SK-N-SH treated with all-trans-retinoic acid at 6 μM for 48 hours (cell line): ENCODE measurements around the gene COL15A1.

Experiments used
- ATAC-seq: fragments of 200-7000 bp; cut with Tn5 transposase; 3 replicates; pipeline ENCODE4 v1.9.1; 2020; ENCODE audit warnings: mild to moderate bottlenecking, moderate library complexity
- ARNTL ChIP-seq: fragments of 450-650 bp; formaldehyde crosslinking; IDR thresholded peaks from 2 replicates; pipeline ENCODE4 v1.5.0; 2020; ENCODE audit warnings: low read depth, mild to moderate bottlenecking, moderate library complexity, borderline replicate concordance
- BACH2 ChIP-seq: fragments of 250-450 bp; sonication (Bioruptor Pico); IDR thresholded peaks from 2 replicates; pipeline ENCODE4 v1.9.0; 2021; ENCODE audit warnings: mild to moderate bottlenecking, borderline replicate concordance
- CREB5 ChIP-seq: fragments of 250-450 bp; sonication (Bioruptor Pico); IDR thresholded peaks from 2 replicates; pipeline ENCODE4 v1.5.1; 2020; ENCODE audit warnings: low read depth, mild to moderate bottlenecking, moderate library complexity
- CSDC2 ChIP-seq: fragments of 250-450 bp; sonication (Bioruptor Pico); IDR thresholded peaks from 2 replicates; pipeline ENCODE4 v1.5.0; 2020; ENCODE audit warnings: mild to moderate bottlenecking, moderate library complexity
- ESRRG ChIP-seq: fragments of 250-450 bp; sonication (Bioruptor Pico); IDR thresholded peaks from 2 replicates; pipeline ENCODE4 v1.6.1; 2021; ENCODE audit warnings: mild to moderate bottlenecking
- GLIS3 ChIP-seq: fragments of 250-450 bp; sonication (Bioruptor Pico); IDR thresholded peaks from 2 replicates; pipeline ENCODE4 v1.5.0; 2020; ENCODE audit warnings: mild to moderate bottlenecking, moderate library complexity
- ISL1 ChIP-seq: fragments of 250-450 bp; sonication (Bioruptor Pico); IDR thresholded peaks from 2 replicates; pipeline ENCODE4 v2.1.2; 2022; ENCODE audit warnings: mild to moderate bottlenecking, moderate library complexity
- OSR1 ChIP-seq: fragments of 250-450 bp; sonication (Bioruptor Pico); IDR thresholded peaks from 2 replicates; pipeline ENCODE4 v1.8.0; 2022; ENCODE audit warnings: moderate library complexity, mild to moderate bottlenecking, inconsistent platforms
- PATZ1 ChIP-seq: fragments of 250-450 bp; sonication (Bioruptor Pico); IDR thresholded peaks from 2 replicates; pipeline ENCODE4 v1.8.0; 2020; ENCODE audit warnings: mild to moderate bottlenecking, moderate library complexity, borderline replicate concordance
- POU6F1 ChIP-seq: fragments of 250-450 bp; sonication (Bioruptor Pico); IDR thresholded peaks from 2 replicates; pipeline ENCODE4 v1.8.0; 2021; ENCODE audit warnings: low read depth, mild to moderate bottlenecking, moderate library complexity, borderline replicate concordance
- PPARA ChIP-seq: fragments of 250-450 bp; sonication (Bioruptor Pico); IDR thresholded peaks from 2 replicates; pipeline ENCODE4 v1.5.0; 2020; ENCODE audit warnings: mild to moderate bottlenecking, borderline replicate concordance
- RARB ChIP-seq: fragments of 250-450 bp; sonication (Bioruptor Pico); IDR thresholded peaks from 2 replicates; pipeline ENCODE4 v1.8.0; 2021; ENCODE audit warnings: mild to moderate bottlenecking, moderate library complexity
- SNAI2 ChIP-seq: fragments of 250-450 bp; sonication (Bioruptor Pico); IDR thresholded peaks from 2 replicates; pipeline ENCODE4 v1.5.0; 2020; ENCODE audit warnings: mild to moderate bottlenecking, moderate library complexity
- TCF4 ChIP-seq: fragments of 250-450 bp; sonication (Bioruptor Pico); IDR thresholded peaks from 2 replicates; pipeline ENCODE4 v1.8.0; 2021; ENCODE audit warnings: mild to moderate bottlenecking, moderate library complexity, borderline replicate concordance
- TOX ChIP-seq: fragments of 250-450 bp; sonication (Bioruptor Pico); IDR thresholded peaks from 2 replicates; pipeline ENCODE4 v1.8.0; 2021; ENCODE audit warnings: mild to moderate bottlenecking, moderate library complexity, borderline replicate concordance
- TSHZ2 ChIP-seq: fragments of 250-450 bp; sonication (Bioruptor Pico); IDR thresholded peaks from 2 replicates; pipeline ENCODE4 v1.5.0; 2020; ENCODE audit warnings: mild to moderate bottlenecking, moderate library complexity
- ZC3H10 ChIP-seq: fragments of 250-450 bp; sonication (Bioruptor Pico); IDR thresholded peaks from 2 replicates; pipeline ENCODE4 v1.5.1; 2021; ENCODE audit warnings: mild to moderate bottlenecking, moderate library complexity
- ZFP3 ChIP-seq: fragments of 250-450 bp; sonication (Bioruptor Pico); IDR thresholded peaks from 2 replicates; pipeline ENCODE4 v1.5.0; 2020; ENCODE audit warnings: mild to moderate bottlenecking, moderate library complexity
- ZFP30 ChIP-seq: fragments of 450-650 bp; formaldehyde crosslinking; IDR thresholded peaks from 2 replicates; pipeline ENCODE4 v1.5.0; 2022; ENCODE audit warnings: mild to moderate bottlenecking, moderate library complexity
- ZNF565 ChIP-seq: fragments of 450-650 bp; formaldehyde crosslinking; conservative IDR thresholded peaks from 2 replicates; pipeline ENCODE4 v1.5.0; 2020; ENCODE audit warnings: low read depth, mild to moderate bottlenecking, moderate library complexity
- ZNF70 ChIP-seq: fragments of 450-650 bp; formaldehyde crosslinking; IDR thresholded peaks from 2 replicates; pipeline ENCODE4 v1.5.0; 2020; ENCODE audit warnings: mild to moderate bottlenecking, moderate library complexity
- ZNF8 ChIP-seq: fragments of 450-650 bp; formaldehyde crosslinking; IDR thresholded peaks from 2 replicates; pipeline ENCODE4 v1.5.0; 2020; ENCODE audit warnings: mild to moderate bottlenecking, moderate library complexity

The COL15A1 gene

GRCh38 chr9:99050292-99050911, 106.7 kb downstream of the COL15A1 start:
- TF ChIP-seq PPARA (no peak), ZNF70 (CRISPR knock-in tag) (no peak), PATZ1 (CRISPR knock-in tag) (no peak), CSDC2 (CRISPR knock-in tag) (no peak), ZNF8 (CRISPR knock-in tag) (no peak), CREB5 (no peak), ARNTL (CRISPR knock-in tag) (no peak), RARB (CRISPR knock-in tag) (no peak), BACH2 (CRISPR knock-in tag) (no peak), SNAI2 (CRISPR knock-in tag) (no peak), TOX (CRISPR knock-in tag) (no peak), TCF4 (CRISPR knock-in tag) (no peak), ZFP30 (CRISPR knock-in tag) (no peak), GLIS3 (CRISPR knock-in tag) (no peak)
- no peak for ATAC-seq

- TF ChIP-seq ZNF70 (CRISPR knock-in tag) (no peak), TSHZ2 (CRISPR knock-in tag) (no peak), ZC3H10 (CRISPR knock-in tag) (no peak), RARB (CRISPR knock-in tag) (no peak), PATZ1 (CRISPR knock-in tag) (no peak), ARNTL (CRISPR knock-in tag) (no peak), ESRRG (CRISPR knock-in tag) (no peak), TOX (CRISPR knock-in tag) (no peak), OSR1 (CRISPR knock-in tag) (no peak)
Measured at GRCh38 chr9:99050924-99051323, 107.2 kb downstream of the COL15A1 start.

GRCh38 chr9:99051406-99051805, 107.7 kb downstream of the COL15A1 start:
- ATAC-seq: no peak
- TF ChIP-seq ZFP30 (CRISPR knock-in tag): no peak
- no peak for TF ChIP-seq RARB (CRISPR knock-in tag)
- no peak for TF ChIP-seq ZNF565
- no peak for TF ChIP-seq PPARA

More at GRCh38 chr9:99050924-99051323, 107.2 kb downstream of the COL15A1 start:
- ATAC-seq: no peak

- ATAC-seq: no peak
- TF ChIP-seq ZFP3 (CRISPR knock-in tag): no peak
- no peak for TF ChIP-seq TCF4 (CRISPR knock-in tag)
- no peak for TF ChIP-seq ZNF565
- TF ChIP-seq PATZ1 (CRISPR knock-in tag): no peak
- no peak for TF ChIP-seq SNAI2 (CRISPR knock-in tag)
- TF ChIP-seq PPARA: no peak
- no peak for TF ChIP-seq ZNF8 (CRISPR knock-in tag)
- TF ChIP-seq ARNTL (CRISPR knock-in tag): no peak
- TF ChIP-seq ISL1 (CRISPR knock-in tag): no peak
- no peak for TF ChIP-seq POU6F1 (CRISPR knock-in tag)
- TF ChIP-seq GLIS3 (CRISPR knock-in tag): no peak
- TF ChIP-seq BACH2 (CRISPR knock-in tag): no peak
- TF ChIP-seq, all 23 proteins: peak for 0
Measured at GRCh38 chr9:99051851-99052250, 108.1 kb downstream of the COL15A1 start.
